ENCODE results near the gene BCAN.

BCAN gene

GRCh38 chr1:156662005-156662799, 20.3 kb downstream of the BCAN start:
- DNase-seq (ENCODE audit: low spot score): no peak

GRCh38 chr1:156662800-156663055, 20.8 kb downstream of the BCAN start:
- no peak for DNase-seq (ENCODE audit: low spot score)

GRCh38 chr1:156663178-156663577, 21.3 kb downstream of the BCAN start:
- no peak for DNase-seq (ENCODE audit: low spot score)

- DNase-seq (ENCODE audit: low spot score): peak; percentile 41
Observed at GRCh38 chr1:156664046-156664766, 22.3 kb downstream of the BCAN start.

GRCh38 chr1:156664767-156665411, 23.0 kb downstream of the BCAN start:
- DNase-seq (ENCODE audit: low spot score): peak; percentile 66

GRCh38 chr1:156665539-156665938, 23.6 kb downstream of the BCAN start:
- DNase-seq (ENCODE audit: low spot score): peak; percentile 43

- peak; percentile 35 for DNase-seq (ENCODE audit: low spot score)
Observed at GRCh38 chr1:156666862-156667609, 25.1 kb downstream of the BCAN start.

GRCh38 chr1:156667610-156667967, 25.7 kb downstream of the BCAN start:
- peak; percentile 90 for DNase-seq (ENCODE audit: low spot score)

GRCh38 chr1:156667968-156668709, 26.2 kb downstream of the BCAN start:
- DNase-seq (ENCODE audit: low spot score): peak; percentile 70

- peak; percentile 75 for DNase-seq (ENCODE audit: low spot score)
Observed at GRCh38 chr1:156668801-156669637, 27.1 kb downstream of the BCAN start.

- no peak for DNase-seq (ENCODE audit: low spot score)
Observed at GRCh38 chr1:156669794-156670193, 27.9 kb downstream of the BCAN start.

GRCh38 chr1:156670359-156670758, 28.4 kb downstream of the BCAN start:
- DNase-seq (ENCODE audit: low spot score): no peak

- no peak for DNase-seq (ENCODE audit: low spot score)
Observed at GRCh38 chr1:156670791-156671190, 28.9 kb downstream of the BCAN start.

- DNase-seq (ENCODE audit: low spot score): no peak
Observed at GRCh38 chr1:156671804-156672203, 29.9 kb downstream of the BCAN start.

- DNase-seq (ENCODE audit: low spot score): peak; percentile 28
Observed at GRCh38 chr1:156673387-156674121, 31.6 kb downstream of the BCAN start.

- no peak for DNase-seq (ENCODE audit: low spot score)
Observed at GRCh38 chr1:156675210-156676113, 33.5 kb downstream of the BCAN start.

GRCh38 chr1:156676114-156676819, 34.4 kb downstream of the BCAN start:
- no peak for DNase-seq (ENCODE audit: low spot score)

- DNase-seq (ENCODE audit: low spot score): peak; percentile 71
Observed at GRCh38 chr1:156676820-156677615, 35.1 kb downstream of the BCAN start, which contains the start of gene NES. Gene NES (minus strand): TSS chr1:156677407. CDS start chr1:156677264, 143 bp downstream.
